Keratinocyte (primary cell): Measurements from ENCODE around the gene KLF1.

ENCODE experiments used
- EZH2 ChIP-seq: IDR thresholded peaks from one replicate; pipeline ENCODE4 v1.6.1; 2012; ENCODE audit warnings: inconsistent platforms, mild to moderate bottlenecking, low read length, moderate library complexity
- TF ChIP-seq, protein P1 (sequence below), 3 experiments: IDR thresholded peaks in 1 of 3; conservative IDR thresholded peaks in 1 of 3; optimal IDR thresholded peaks in 1 of 3; 2 replicates in 2 of 3; 3 replicates in 1 of 3; pipeline versions ENCODE3 to v1.5.1; 2011; ENCODE audit warnings: low read length in 3 of 3, mild to moderate bottlenecking in 3 of 3, moderate library complexity in 2 of 3, control low read depth in 1 of 3, inconsistent platforms in 1 of 3; ENCODE audit not compliant: insufficient read depth in 2 of 3; ENCODE audit errors: extremely low read depth in 1 of 3

DNA sequence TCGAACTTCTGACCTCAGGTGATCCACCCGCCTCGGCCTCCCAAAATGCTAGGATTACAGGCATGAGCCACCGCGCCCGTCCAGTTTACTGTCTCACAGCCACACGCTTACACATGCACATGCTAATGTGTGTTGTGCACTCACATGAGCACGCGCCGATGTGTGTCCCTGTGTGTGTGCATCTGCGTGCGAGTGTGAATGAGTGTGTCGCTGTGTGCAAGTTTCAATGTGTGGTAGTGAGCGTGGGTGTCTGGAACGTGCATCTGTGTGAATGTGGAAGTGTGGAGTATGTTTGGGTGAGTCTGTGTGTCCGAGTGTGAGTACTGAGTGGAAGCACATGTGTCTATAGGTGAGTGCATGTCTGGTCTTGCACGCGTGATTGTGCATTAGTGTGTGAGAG is 44.5 kb downstream of the KLF1 start:
- TF ChIP-seq, protein P1, sequence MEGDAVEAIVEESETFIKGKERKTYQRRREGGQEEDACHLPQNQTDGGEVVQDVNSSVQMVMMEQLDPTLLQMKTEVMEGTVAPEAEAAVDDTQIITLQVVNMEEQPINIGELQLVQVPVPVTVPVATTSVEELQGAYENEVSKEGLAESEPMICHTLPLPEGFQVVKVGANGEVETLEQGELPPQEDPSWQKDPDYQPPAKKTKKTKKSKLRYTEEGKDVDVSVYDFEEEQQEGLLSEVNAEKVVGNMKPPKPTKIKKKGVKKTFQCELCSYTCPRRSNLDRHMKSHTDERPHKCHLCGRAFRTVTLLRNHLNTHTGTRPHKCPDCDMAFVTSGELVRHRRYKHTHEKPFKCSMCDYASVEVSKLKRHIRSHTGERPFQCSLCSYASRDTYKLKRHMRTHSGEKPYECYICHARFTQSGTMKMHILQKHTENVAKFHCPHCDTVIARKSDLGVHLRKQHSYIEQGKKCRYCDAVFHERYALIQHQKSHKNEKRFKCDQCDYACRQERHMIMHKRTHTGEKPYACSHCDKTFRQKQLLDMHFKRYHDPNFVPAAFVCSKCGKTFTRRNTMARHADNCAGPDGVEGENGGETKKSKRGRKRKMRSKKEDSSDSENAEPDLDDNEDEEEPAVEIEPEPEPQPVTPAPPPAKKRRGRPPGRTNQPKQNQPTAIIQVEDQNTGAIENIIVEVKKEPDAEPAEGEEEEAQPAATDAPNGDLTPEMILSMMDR (optimal IDR thresholded peaks at IDR 0.05 in 1 of 3, IDR thresholded peaks at IDR 0.05 in 1 of 3, conservative IDR thresholded peaks at IDR 0.05 in 1 of 3; ENCODE audit: extremely low read depth in 1 of 3, insufficient read depth in 2 of 3, low read length in 3 of 3) = no peak
- TF ChIP-seq EZH2 = no peak
